Femur (tissue), 1 donor: ENCODE data around the gene SERTAD1.

Experiments used
- DNase-seq: peaks from one replicate; pipeline ENCODE4 v3.0.0-alpha.2; 2017

The SERTAD1 gene

GRCh38 chr19:40374084-40374483 lies 51.7 kb downstream of the SERTAD1 start:
- DNase-seq, result no peak

- no peak for DNase-seq
Observed at GRCh38 chr19:40371802-40372122, 54.0 kb downstream of the SERTAD1 start.
